ENCODE measurements around the gene TBCE. TPM values are rescaled to one million over a fixed set of nuclear protein-coding genes. Genes with fewer than 3 reads are reported as not detected.
A peak's percentile ranks its signal among the peaks of the same experiment; 100 is the strongest.

The TBCE gene
- polyA plus RNA-seq, 3 donors = 15.4 to 19.4 (median 17.6) TPM

GRCh38 chr1:235448616-235449015 is 81.4 kb downstream of the TBCE start:
- no peak overlapping the region for H3K4me3 Mint-ChIP-seq
- Histone ChIP-seq H3K36me3 (replicated peaks in 1 of 2; ENCODE audit: control insufficient read depth in 1 of 2, insufficient read depth in 2 of 2, low read length in 2 of 2) (peaks cover 62 to 100% of the 10 kb centered on the region in 2 donors), H3K27me3 (ENCODE audit: control insufficient read depth in 2 of 2, insufficient read depth in 2 of 2, low read length in 2 of 2) (no peaks in the 10 kb centered on the region), H4K20me1 (ENCODE audit: insufficient read depth, low read length) (no peaks in the 10 kb centered on the region), H3K4me3 (replicated peaks in 1 of 3; ENCODE audit: low read depth in 2 of 3, low read length in 3 of 3) (no peak overlapping the region), H3K4me2 (replicated peaks; ENCODE audit: extremely low read depth, low read length, poor library complexity, severe bottlenecking) (no peak overlapping the region), H3K9me3 (replicated peaks in 1 of 2; ENCODE audit: control insufficient read depth in 1 of 2, insufficient read depth in 1 of 2, low read length in 2 of 2) (no peaks in the 10 kb centered on the region), H3K4me1 (ENCODE audit: control insufficient read depth in 1 of 2, insufficient read depth in 2 of 2, low read length in 2 of 2) (no peaks in the 10 kb centered on the region), H2AFZ (ENCODE audit: insufficient read depth, low read depth, low read length, poor library complexity, severe bottlenecking) (no peak overlapping the region), H3K79me2 (ENCODE audit: insufficient read depth, low read length) (no peaks in the 10 kb centered on the region), H3K27ac (ENCODE audit: low read depth in 1 of 2, low read length in 2 of 2) (no peak overlapping the region), H3K9ac (ENCODE audit: insufficient read depth, low read length, poor library complexity, severe bottlenecking) (no peak overlapping the region)
- H3K36me3 Mint-ChIP-seq = peaks cover 77 to 92% of the 10 kb centered on the region in 2 donors
- no peak for DNase-seq
- no peaks in the 10 kb centered on the region for H3K27me3 Mint-ChIP-seq (ENCODE audit: low read depth in 3 of 3)
- H3K9me3 Mint-ChIP-seq = no peaks in the 10 kb centered on the region
- intact Hi-C loops (cut with micrococcal nuclease) = no loop called here
- no peaks in the 10 kb centered on the region for H3K4me1 Mint-ChIP-seq
- no peak for TF ChIP-seq CTCF (IDR thresholded peaks at IDR 0.05)
- peak overlapping the region in 1 of 7 donors; percentile 18 for H3K27ac Mint-ChIP-seq
- WGBS (ENCODE audit: insufficient coverage) = no CpG with 5 or more reads among the region's 7 CpGs

- no peaks in the 10 kb centered on the region for H4K20me1 ChIP-seq (ENCODE audit: insufficient read depth, low read length)
- H2AFZ ChIP-seq (ENCODE audit: insufficient read depth, low read depth, low read length, poor library complexity, severe bottlenecking) = no peak overlapping the region
- Mint-ChIP-seq H3K9me3 (no peaks in the 10 kb centered on the region), H3K36me3 (peaks cover 71 to 81% of the 10 kb centered on the region in 2 donors), H3K27me3 (ENCODE audit: low read depth in 3 of 3) (no peaks in the 10 kb centered on the region), H3K4me3 (no peak overlapping the region), H3K4me1 (no peaks in the 10 kb centered on the region), H3K27ac (peak overlapping the region in 1 of 7 donors; percentile 4)
- H3K27ac ChIP-seq (ENCODE audit: low read depth in 1 of 2, low read length in 2 of 2) = no peak overlapping the region
- WGBS (ENCODE audit: insufficient coverage) = 93% methylated on average over 4 of the region's 5 CpGs
- H3K4me2 ChIP-seq (replicated peaks; ENCODE audit: extremely low read depth, low read length, poor library complexity, severe bottlenecking) = no peak overlapping the region
- no peaks in the 10 kb centered on the region for H3K79me2 ChIP-seq (ENCODE audit: insufficient read depth, low read length)
- intact Hi-C loops (cut with micrococcal nuclease) = no loop called here
- no peak overlapping the region for H3K9ac ChIP-seq (ENCODE audit: insufficient read depth, low read length, poor library complexity, severe bottlenecking)
- no peak for TF ChIP-seq CTCF (IDR thresholded peaks at IDR 0.05)
- peaks cover 47 to 99% of the 10 kb centered on the region in 2 donors for H3K36me3 ChIP-seq (replicated peaks in 1 of 2; ENCODE audit: control insufficient read depth in 1 of 2, insufficient read depth in 2 of 2, low read length in 2 of 2)
- H3K4me3 ChIP-seq (replicated peaks in 1 of 3; ENCODE audit: low read depth in 2 of 3, low read length in 3 of 3) = no peak overlapping the region
- H3K27me3 ChIP-seq (ENCODE audit: control insufficient read depth in 2 of 2, insufficient read depth in 2 of 2, low read length in 2 of 2) = no peaks in the 10 kb centered on the region
- DNase-seq = no peak
- no peaks in the 10 kb centered on the region for H3K4me1 ChIP-seq (ENCODE audit: control insufficient read depth in 1 of 2, insufficient read depth in 2 of 2, low read length in 2 of 2)
- no peaks in the 10 kb centered on the region for H3K9me3 ChIP-seq (replicated peaks in 1 of 2; ENCODE audit: control insufficient read depth in 1 of 2, insufficient read depth in 1 of 2, low read length in 2 of 2)
Measured at GRCh38 chr1:235450433-235450832, 83.2 kb downstream of the TBCE start.

Data from CD14-positive monocyte (primary cell).